B cell (primary cell): ENCODE results near the gene NCAM1. TPM values are rescaled to one million over a fixed set of nuclear protein-coding genes. Genes with fewer than 3 reads are reported as not detected.

Experiments used
- ATAC-seq: fragments of 200-7000 bp; cut with Tn5 transposase; one replicate; pipeline ENCODE4 v1.10.0; 2021; ENCODE audit warnings: low read depth, mild to moderate bottlenecking, moderate number of reproducible peaks, moderate library complexity
- CTCF ChIA-PET: fragments of 350-600 bp; sonication (Branson Sonifier 250); formaldehyde crosslinking; loops from one replicate; lab custom pipeline; 2021; ENCODE audit warnings: antibody characterized with exemption, inconsistent platforms; lab: Charles Lee
- POLR2A ChIA-PET: fragments of 350-600 bp; sonication (Branson Sonifier 250); formaldehyde crosslinking; loops from one replicate; lab custom pipeline; 2021; ENCODE audit warnings: antibody characterized with exemption; lab: Charles Lee
- DNase-seq: peaks from one replicate; pipeline ENCODE4 v3.0.0; 2013
- H2AFZ ChIP-seq: 2 replicates; pipeline ENCODE4 v1.6.1; 2012; ENCODE audit warnings: mild to moderate bottlenecking, low read depth, low read length; ENCODE audit not compliant: insufficient read depth, poor library complexity, severe bottlenecking
- H3K27ac ChIP-seq, 2 donors: 1 replicate in 1 of 2; 2 replicates in 1 of 2; pipeline ENCODE4 v1.5.1; 2012 to 2013; ENCODE audit warnings: low read length in 2 of 2, mild to moderate bottlenecking in 2 of 2, moderate library complexity in 1 of 2
- H3K27me3 ChIP-seq, 4 experiments: fragments of 200-600 bp in 1 of 4; sonication (generic) in 1 of 4; replicated peaks in 1 of 4; 1 replicate in 2 of 4; 2 replicates in 2 of 4; pipeline versions ENCODE4 v1.6.1 to v1.7.0; 2013 to 2016; ENCODE audit warnings: low read length in 3 of 4, mild to moderate bottlenecking in 2 of 4, mixed read lengths in 1 of 4, moderate library complexity in 1 of 4; ENCODE audit not compliant: insufficient read depth in 4 of 4, control insufficient read depth in 3 of 4; ENCODE audit errors: control extremely low read depth in 1 of 4
- H3K36me3 ChIP-seq, 2 experiments: replicated peaks in 1 of 2; 1 replicate in 1 of 2; 2 replicates in 1 of 2; pipeline versions ENCODE4 v1.6.1 to v1.7.1; 2013; ENCODE audit warnings: low read length in 1 of 2; ENCODE audit not compliant: insufficient read depth in 2 of 2, control insufficient read depth in 1 of 2; ENCODE audit errors: control extremely low read depth in 1 of 2, extremely low read depth in 1 of 2
- H3K4me1 ChIP-seq, 2 donors: fragments of 200-600 bp in 1 of 2; sonication (generic) in 1 of 2; 1 replicate in 1 of 2; 2 replicates in 1 of 2; pipeline versions ENCODE4 v1.5.1 to v1.6.1; 2013 to 2017; ENCODE audit warnings: low read length in 2 of 2; ENCODE audit not compliant: control insufficient read depth in 2 of 2, insufficient read depth in 2 of 2
- H3K4me2 ChIP-seq: replicated peaks from 2 replicates; pipeline ENCODE3; 2012; ENCODE audit warnings: mild to moderate bottlenecking, low read depth, low read length; ENCODE audit not compliant: poor library complexity, severe bottlenecking
- H3K4me3 ChIP-seq, 5 experiments: fragments of 200-600 bp in 1 of 5; sonication (generic) in 1 of 5; 1 replicate in 3 of 5; 2 replicates in 2 of 5; pipeline versions ENCODE4 v1.5.1 to v1.7.0; 2011 to 2016; ENCODE audit warnings: low read length in 4 of 5, mild to moderate bottlenecking in 4 of 5, low read depth in 2 of 5, control low read depth in 1 of 5, moderate library complexity in 1 of 5; ENCODE audit not compliant: insufficient read depth in 1 of 5; ENCODE audit errors: control extremely low read depth in 1 of 5, extremely low read depth in 1 of 5
- H3K79me2 ChIP-seq: fragments of 200-600 bp; sonication (generic); one replicate; pipeline ENCODE4 v1.6.0; 2016; ENCODE audit warnings: low read length; ENCODE audit not compliant: control insufficient read depth, insufficient read depth
- H3K9ac ChIP-seq: fragments of 200-600 bp; sonication (generic); 2 replicates; pipeline ENCODE4 v1.6.1; 2017; ENCODE audit warnings: mild to moderate bottlenecking, low read length, moderate library complexity
- H3K9me3 ChIP-seq, 3 donors: one replicate each; pipeline versions ENCODE4 v1.6.1 to v1.7.1; 2013; ENCODE audit warnings: low read length in 2 of 3; ENCODE audit not compliant: control insufficient read depth in 2 of 3, insufficient read depth in 1 of 3; ENCODE audit errors: control extremely low read depth in 1 of 3
- H4K20me1 ChIP-seq: 2 replicates; pipeline ENCODE4 v1.6.0; 2012; ENCODE audit warnings: mild to moderate bottlenecking, low read length; ENCODE audit not compliant: insufficient read depth, control insufficient read depth, poor library complexity, severe bottlenecking
- H3K27ac Mint-ChIP-seq: one replicate; pipeline ENCODE4 v1.8.0; 2021; ENCODE audit warnings: mixed read lengths
- H3K27me3 Mint-ChIP-seq: one replicate; pipeline ENCODE4 v1.8.0; 2021; ENCODE audit warnings: mixed read lengths
- H3K4me1 Mint-ChIP-seq: one replicate; pipeline ENCODE4 v1.8.0; 2021; ENCODE audit warnings: mixed read lengths
- H3K4me3 Mint-ChIP-seq: one replicate; pipeline ENCODE4 v1.8.0; 2021; ENCODE audit warnings: mixed read lengths
- H3K9me3 Mint-ChIP-seq: one replicate; pipeline ENCODE4 v1.8.0; 2022; ENCODE audit warnings: mixed read lengths; ENCODE audit not compliant: insufficient read depth
- EZH2 ChIP-seq: IDR thresholded peaks from 2 replicates; pipeline ENCODE4 v1.6.1; 2012; ENCODE audit warnings: borderline replicate concordance, low read depth, mild to moderate bottlenecking, moderate library complexity, low read length; ENCODE audit not compliant: insufficient read depth, poor library complexity, severe bottlenecking
- WGBS: methylation state at CpG from one replicate; pipeline ENCODE4 v1.1.5; 2013; ENCODE audit warnings: missing lambda C conversion rate; ENCODE audit not compliant: insufficient coverage; 5-methylcytosine and 5-hydroxymethylcytosine counted together
- intact Hi-C: fragments of 100-400 bp; cut with micrococcal nuclease; formaldehyde crosslinking; loops from one replicate; pipeline ENCODE4 v1.10.0; 2022
- polyA plus RNA-seq: library from polyadenylated mRNA; depleted of rRNA; stranded (reverse); fragments of >200 nt; gene quantifications from 2 replicates; pipeline ENCODE4 v1.2.3, GENCODE V29; 2012
- total RNA-seq, 2 donors: library from RNA; stranded (reverse); fragments of 120-200 nt in 1 of 2; gene quantifications; 1 replicate in 1 of 2; 2 replicates in 1 of 2; pipeline versions ENCODE4 v1.2.3 to v1.2.4, GENCODE V29; 2013 to 2022
- TF ChIP-seq, protein P1 (sequence below): fragments of 200-600 bp; IDR thresholded peaks from one replicate; pipeline ENCODE4 v1.8.0; 2022; ENCODE audit warnings: antibody characterized with exemption, mild to moderate bottlenecking

NCAM1 gene
- total and polyA plus RNA-seq, 2 donors (not counting 1 experiment from before 2014, with no cell fraction given): 0.37 TPM; not detected in 1

DNA sequence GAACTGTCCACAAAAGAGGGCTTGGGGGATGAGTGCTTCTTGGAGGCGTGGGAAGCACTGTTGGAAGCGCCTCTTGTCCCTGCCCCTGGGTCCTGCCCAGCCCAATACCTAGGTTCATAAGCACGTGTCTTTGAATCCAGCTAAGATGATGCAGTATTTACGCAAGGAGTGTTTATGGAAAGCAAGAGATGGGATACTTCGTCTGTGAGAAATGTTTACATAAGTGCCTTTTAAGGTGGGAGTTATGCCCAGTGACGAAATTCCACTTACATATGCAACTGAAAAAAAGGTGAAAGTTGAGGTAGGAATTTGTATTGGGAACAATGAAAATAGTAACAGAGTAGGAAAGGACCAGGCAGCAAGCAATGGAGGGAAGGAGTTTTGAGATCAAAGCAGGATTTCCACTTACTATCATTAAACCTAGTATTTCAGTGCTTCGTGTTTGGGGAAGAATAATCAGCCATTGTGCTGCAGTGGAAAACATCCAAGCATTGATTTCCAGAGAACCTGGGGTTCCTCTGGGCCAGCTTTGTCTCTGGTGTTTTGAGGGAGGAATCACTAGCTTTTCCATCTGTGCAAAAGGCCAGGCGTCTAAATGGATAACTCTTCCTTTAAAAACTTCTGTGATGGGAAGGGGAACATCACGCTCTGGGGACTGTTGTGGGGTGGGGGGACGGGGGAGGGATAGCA is 237.9 kb downstream of the NCAM1 start:
- intact Hi-C loops: no loop called here
- Mint-ChIP-seq H3K4me1 (no peaks in the 10 kb centered on the region), H3K4me3 (no peak overlapping the region), H3K9me3 (no peaks in the 10 kb centered on the region), H3K27ac (no peak overlapping the region), H3K27me3 (peaks cover 15% of the 10 kb centered on the region)
- no peaks in the 10 kb centered on the region for H3K36me3 ChIP-seq
- H3K9ac ChIP-seq: no peak overlapping the region
- peaks cover 0 to 2% (median 0%) of the 10 kb centered on the region in 4 experiments for H3K27me3 ChIP-seq
- CTCF ChIA-PET: no interaction called here
- no peak overlapping the region for H2AFZ ChIP-seq
- H3K27ac ChIP-seq: no peak overlapping the region
- H3K4me2 ChIP-seq: no peak overlapping the region
- ATAC-seq: no peak
- POLR2A ChIA-PET: no interaction called here
- TF ChIP-seq, protein P1, sequence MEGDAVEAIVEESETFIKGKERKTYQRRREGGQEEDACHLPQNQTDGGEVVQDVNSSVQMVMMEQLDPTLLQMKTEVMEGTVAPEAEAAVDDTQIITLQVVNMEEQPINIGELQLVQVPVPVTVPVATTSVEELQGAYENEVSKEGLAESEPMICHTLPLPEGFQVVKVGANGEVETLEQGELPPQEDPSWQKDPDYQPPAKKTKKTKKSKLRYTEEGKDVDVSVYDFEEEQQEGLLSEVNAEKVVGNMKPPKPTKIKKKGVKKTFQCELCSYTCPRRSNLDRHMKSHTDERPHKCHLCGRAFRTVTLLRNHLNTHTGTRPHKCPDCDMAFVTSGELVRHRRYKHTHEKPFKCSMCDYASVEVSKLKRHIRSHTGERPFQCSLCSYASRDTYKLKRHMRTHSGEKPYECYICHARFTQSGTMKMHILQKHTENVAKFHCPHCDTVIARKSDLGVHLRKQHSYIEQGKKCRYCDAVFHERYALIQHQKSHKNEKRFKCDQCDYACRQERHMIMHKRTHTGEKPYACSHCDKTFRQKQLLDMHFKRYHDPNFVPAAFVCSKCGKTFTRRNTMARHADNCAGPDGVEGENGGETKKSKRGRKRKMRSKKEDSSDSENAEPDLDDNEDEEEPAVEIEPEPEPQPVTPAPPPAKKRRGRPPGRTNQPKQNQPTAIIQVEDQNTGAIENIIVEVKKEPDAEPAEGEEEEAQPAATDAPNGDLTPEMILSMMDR: no peak
- TF ChIP-seq EZH2: no peak
- H3K4me3 ChIP-seq: no peak overlapping the region
- 87% methylated on average over 5 of the region's 10 CpGs for WGBS
- H3K79me2 ChIP-seq: no peaks in the 10 kb centered on the region
- H3K4me1 ChIP-seq: no peaks in the 10 kb centered on the region
- DNase-seq: no peak
- no peaks in the 10 kb centered on the region for H3K9me3 ChIP-seq
- no peaks in the 10 kb centered on the region for H4K20me1 ChIP-seq

DNA sequence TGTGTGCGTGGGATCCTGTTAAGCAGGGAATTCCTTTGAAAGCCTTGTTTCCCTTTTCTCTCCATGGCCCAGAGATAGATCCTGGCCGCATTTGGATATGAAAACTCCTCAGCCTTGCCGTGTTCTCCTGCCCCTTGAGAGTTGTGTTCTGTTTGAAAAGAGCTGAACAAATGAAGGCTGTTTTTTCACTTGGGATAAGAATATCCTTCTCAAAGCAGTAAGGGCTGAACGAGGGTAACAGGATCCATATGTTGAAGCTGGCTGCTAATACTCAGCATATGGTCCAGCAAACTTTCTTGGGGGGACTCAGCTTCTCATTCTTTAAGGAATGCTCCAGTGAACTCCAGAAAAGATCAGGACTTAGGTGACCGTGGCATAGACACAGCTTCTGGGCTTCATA is 238.6 kb downstream of the NCAM1 start:
- intact Hi-C loops: no loop called here
- ATAC-seq (no peak), DNase-seq (no peak)
- Histone ChIP-seq H3K4me1 (no peaks in the 10 kb centered on the region), H3K27ac (no peak overlapping the region), H3K9ac (no peak overlapping the region), H2AFZ (no peak overlapping the region), H4K20me1 (no peaks in the 10 kb centered on the region), H3K4me2 (no peak overlapping the region), H3K9me3 (no peaks in the 10 kb centered on the region), H3K79me2 (no peaks in the 10 kb centered on the region), H3K4me3 (no peak overlapping the region), H3K27me3 (peaks cover 0 to 2% (median 0%) of the 10 kb centered on the region in 4 experiments), H3K36me3 (no peaks in the 10 kb centered on the region)
- ChIA-PET CTCF (no interaction called here), POLR2A (no interaction called here)
- no peaks in the 10 kb centered on the region for H3K9me3 Mint-ChIP-seq
- H3K4me3 Mint-ChIP-seq: no peak overlapping the region
- H3K4me1 Mint-ChIP-seq: no peaks in the 10 kb centered on the region
- H3K27ac Mint-ChIP-seq: no peak overlapping the region
- peaks cover 15% of the 10 kb centered on the region for H3K27me3 Mint-ChIP-seq
- TF ChIP-seq, protein P1: no peak
- no peak for TF ChIP-seq EZH2
- 63% methylated on average over 4 of the region's 5 CpGs for WGBS
